Esophagus squamous epithelium (tissue), 4 donors: ENCODE data around the gene LAMA1.

Experiments used
- CTCF ChIP-seq, 6 experiments: fragments of 450-650 bp in 4 of 6; fragments of 200-600 bp in 2 of 6; sonication (generic) in 2 of 6; IDR thresholded peaks; one replicate each; pipeline ENCODE4 v1.5.1; 2016 to 2019; ENCODE audit warnings: antibody characterized with exemption in 6 of 6, mild to moderate bottlenecking in 4 of 6, moderate library complexity in 4 of 6
- POLR2A ChIP-seq, 4 donors: fragments of 450-650 bp; IDR thresholded peaks; one replicate each; pipeline ENCODE4 v1.6.1; 2017; ENCODE audit warnings: antibody characterized with exemption in 4 of 4, mild to moderate bottlenecking in 4 of 4, moderate library complexity in 3 of 4

- TF ChIP-seq CTCF (IDR thresholded peaks at IDR 0.05) (no peak), POLR2A (IDR thresholded peaks at IDR 0.05) (no peak)
Measured at GRCh38 chr18:6948281-6949055, 169.1 kb downstream of the LAMA1 start.
